Chondrocyte (in vitro differentiated cells): ENCODE data around the gene DDX6. TPM values are rescaled to one million over a fixed set of nuclear protein-coding genes. Genes with fewer than 3 reads are reported as not detected.

Source experiments
- DNase-seq: peaks from one replicate; pipeline ENCODE4 v3.0.0; 2021; ENCODE audit warnings: mixed read lengths, low spot score
- H3K27ac Mint-ChIP-seq: one replicate; pipeline ENCODE4 v1.8.0; 2021; ENCODE audit warnings: mild to moderate bottlenecking, moderate library complexity, mixed read lengths; ENCODE audit not compliant: unreplicated experiment
- H3K27me3 Mint-ChIP-seq: 2 replicates; pipeline ENCODE4 v1.8.0; 2021; ENCODE audit warnings: low read depth, mixed read lengths
- H3K36me3 Mint-ChIP-seq: 2 replicates; pipeline ENCODE4 v1.8.0; 2021; ENCODE audit warnings: low read depth, mixed read lengths
- H3K4me1 Mint-ChIP-seq: 2 replicates; pipeline ENCODE4 v1.8.0; 2021; ENCODE audit warnings: low read depth, mild to moderate bottlenecking, mixed read lengths
- H3K4me3 Mint-ChIP-seq: one replicate; pipeline ENCODE4 v1.8.0; 2021; ENCODE audit warnings: mild to moderate bottlenecking, moderate library complexity, mixed read lengths; ENCODE audit not compliant: unreplicated experiment
- H3K9me3 Mint-ChIP-seq: 2 replicates; pipeline ENCODE4 v1.8.0; 2021; ENCODE audit warnings: low read depth, mixed read lengths
- CTCF ChIP-seq: fragments of 200-600 bp; sonication (generic); IDR thresholded peaks from 2 replicates; pipeline ENCODE4 v1.5.0; 2021; ENCODE audit warnings: antibody characterized with exemption, mild to moderate bottlenecking, moderate library complexity
- long read RNA-seq: library from polyadenylated mRNA; stranded (forward); transcript quantifications from one replicate; pipeline ENCODE4 v2.0.0, GENCODE V29; 2021
- total RNA-seq: library from RNA; stranded (reverse); gene quantifications from 3 replicates; pipeline ENCODE4 v1.2.1, GENCODE V29; 2021

DDX6 gene
- 135 to 156 TPM (median 136 TPM) in 3 replicates for total RNA-seq
- long read RNA-seq, full-length matches to known transcripts = 2 of 17 reads
- long read RNA-seq, partial matches to known transcripts = 2 of 17 reads
- long read RNA-seq, other reads (novel, unspliced or antisense) = 13 of 17 reads

- Mint-ChIP-seq H3K27ac (peak within 1 kb of the TSS; percentile 99), H3K9me3 (no peaks in the 10 kb centered on the region), H3K4me3 (peak within 1 kb of the TSS; percentile 97)
Observed at GRCh38 chr11:118791111-118791960, at the start of gene DDX6. Gene DDX6 (minus strand): TSS chr11:118791164. CDS start chr11:118786251, 4,913 bp downstream.

GRCh38 chr11:118838905-118839553 lies 48.1 kb upstream of the DDX6 start:
- Mint-ChIP-seq H3K4me3 (no peak overlapping the region), H3K27me3 (no peaks in the 10 kb centered on the region), H3K4me1 (peaks cover 8% of the 10 kb centered on the region), H3K9me3 (no peaks in the 10 kb centered on the region), H3K27ac (no peak overlapping the region), H3K36me3 (no peaks in the 10 kb centered on the region)
- no peak for DNase-seq
- no peak for TF ChIP-seq CTCF

More at GRCh38 chr11:118791111-118791960, at the start of gene DDX6:
- Mint-ChIP-seq H3K36me3 (no peaks in the 10 kb centered on the region), H3K27me3 (no peaks in the 10 kb centered on the region), H3K4me1 (peaks cover 37% of the 10 kb centered on the region)
- DNase-seq = peak; percentile 97
- TF ChIP-seq CTCF = no peak

- Mint-ChIP-seq H3K27ac (no peak overlapping the region), H3K4me1 (peaks cover 4% of the 10 kb centered on the region), H3K27me3 (no peaks in the 10 kb centered on the region), H3K4me3 (no peak overlapping the region), H3K36me3 (no peaks in the 10 kb centered on the region), H3K9me3 (no peaks in the 10 kb centered on the region)
- no peak for DNase-seq
- TF ChIP-seq CTCF = no peak
Observed at GRCh38 chr11:118837868-118838267, 46.9 kb upstream of the DDX6 start.

- H3K4me3 Mint-ChIP-seq = no peak overlapping the region
- no peak for DNase-seq
Observed at GRCh38 chr11:118834427-118835028, 43.6 kb upstream of the DDX6 start.

More at GRCh38 chr11:118834427-118835028, 43.6 kb upstream of the DDX6 start:
- Mint-ChIP-seq H3K27ac (no peak overlapping the region), H3K36me3 (no peaks in the 10 kb centered on the region), H3K9me3 (no peaks in the 10 kb centered on the region), H3K4me1 (no peaks in the 10 kb centered on the region), H3K27me3 (no peaks in the 10 kb centered on the region)
- TF ChIP-seq CTCF = no peak
